OCI-LY1 (cell line): Measurements from ENCODE around the gene TTC28.

Source experiments
- CTCF ChIP-seq: fragments of 200-600 bp; sonication (generic), shearing (Covaris generic); IDR thresholded peaks from 2 replicates; pipeline ENCODE4 v1.5.1; 2017; ENCODE audit warnings: mild to moderate bottlenecking, antibody characterized with exemption, low read length, moderate library complexity, mixed read lengths
- EZH2 ChIP-seq: fragments of 200-600 bp; sonication (generic), shearing (Covaris generic); IDR thresholded peaks from 2 replicates; pipeline ENCODE4 v1.8.0; 2017; ENCODE audit warnings: borderline replicate concordance, mixed run types, mild to moderate bottlenecking, antibody characterized with exemption, low read length, moderate library complexity, mixed read lengths

- TF ChIP-seq CTCF = no peak
- no peak for TF ChIP-seq EZH2
These were observed 696.3 kb downstream of the TTC28 start for GRCh38 chr22:27983361-27983791.
